GM18507 (cell line): Measurements from ENCODE around the gene C14orf132.

Experiments used
- DNase-seq: peaks from one replicate; pipeline ENCODE4 v3.0.0; 2011; ENCODE audit warnings: low read depth; ENCODE audit not compliant: insufficient read length; ENCODE audit errors: extremely low spot score
- FAIRE-seq: peaks from 2 replicates; lab custom pipeline; 2011; peaks lifted over from hg19 to GRCh38; lab: Jason Lieb, UNC

C14orf132 gene

GRCh38 chr14:96080571-96080970, 41.4 kb downstream of the C14orf132 start:
- FAIRE-seq (no peak), DNase-seq (no peak)

DNA sequence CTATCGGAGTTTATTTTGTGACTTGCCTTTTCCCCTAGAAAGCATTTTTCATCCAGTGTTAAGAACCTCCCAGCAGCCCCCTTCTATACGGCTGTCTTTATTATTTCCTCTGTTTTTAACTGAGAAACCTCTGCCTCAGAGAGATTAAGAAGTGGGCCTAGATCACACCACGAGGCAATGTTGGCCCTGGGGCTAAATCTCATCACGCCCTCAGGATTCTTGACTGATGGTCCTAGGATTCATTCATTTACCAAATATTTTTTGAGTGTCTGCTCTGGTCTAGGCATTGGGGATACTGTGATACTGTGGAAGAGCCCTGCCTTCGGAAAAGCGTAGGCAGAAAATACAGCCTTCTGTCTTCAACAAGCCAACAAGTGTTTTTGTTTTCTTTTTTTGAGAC, 42.1 kb downstream of the C14orf132 start:
- no peak for FAIRE-seq
- DNase-seq = no peak

- FAIRE-seq (no peak), DNase-seq (no peak)
Measured at GRCh38 chr14:96081767-96082400, 42.7 kb downstream of the C14orf132 start.

DNA sequence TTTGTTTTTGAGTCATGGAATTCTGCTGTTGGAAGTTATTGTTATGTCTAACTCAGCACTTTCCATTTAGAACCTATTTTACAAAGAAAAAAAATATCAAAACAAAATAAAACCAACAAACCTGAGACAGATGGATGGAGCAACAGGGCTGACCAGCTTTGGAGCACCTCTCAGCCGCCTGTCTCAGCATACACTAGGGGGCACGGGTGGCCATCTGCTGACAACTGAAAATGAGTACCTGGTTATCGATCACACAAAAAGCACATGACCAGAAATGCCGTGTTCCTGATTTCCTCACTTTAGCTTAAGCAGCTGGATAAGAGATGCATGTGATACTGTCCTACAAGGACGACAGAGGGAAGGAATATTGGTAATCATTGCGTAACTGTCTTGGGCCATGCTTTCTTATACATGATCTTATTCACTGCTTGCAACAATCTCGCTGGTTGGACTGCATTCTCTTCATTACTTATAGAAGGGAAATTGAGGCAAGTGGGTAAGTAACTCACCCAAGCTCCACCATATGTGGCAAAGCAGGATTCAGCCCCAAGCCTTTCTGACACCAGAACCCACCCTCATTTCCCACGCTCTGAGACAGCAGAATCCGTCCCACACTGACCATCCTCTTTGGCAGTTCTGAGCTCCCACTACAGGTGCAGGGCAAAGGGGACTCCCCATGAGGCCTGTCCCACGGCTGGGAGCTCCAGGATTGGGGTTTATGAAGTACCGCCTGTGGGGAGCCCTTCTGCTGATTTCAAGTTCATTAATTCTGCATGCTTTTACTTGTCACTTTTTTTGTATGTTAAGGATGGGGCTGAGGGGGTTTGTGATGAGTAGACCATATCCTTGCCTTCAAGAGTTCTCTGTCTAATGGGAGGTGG, 43.5 kb downstream of the C14orf132 start:
- FAIRE-seq (no peak), DNase-seq (no peak)

DNA sequence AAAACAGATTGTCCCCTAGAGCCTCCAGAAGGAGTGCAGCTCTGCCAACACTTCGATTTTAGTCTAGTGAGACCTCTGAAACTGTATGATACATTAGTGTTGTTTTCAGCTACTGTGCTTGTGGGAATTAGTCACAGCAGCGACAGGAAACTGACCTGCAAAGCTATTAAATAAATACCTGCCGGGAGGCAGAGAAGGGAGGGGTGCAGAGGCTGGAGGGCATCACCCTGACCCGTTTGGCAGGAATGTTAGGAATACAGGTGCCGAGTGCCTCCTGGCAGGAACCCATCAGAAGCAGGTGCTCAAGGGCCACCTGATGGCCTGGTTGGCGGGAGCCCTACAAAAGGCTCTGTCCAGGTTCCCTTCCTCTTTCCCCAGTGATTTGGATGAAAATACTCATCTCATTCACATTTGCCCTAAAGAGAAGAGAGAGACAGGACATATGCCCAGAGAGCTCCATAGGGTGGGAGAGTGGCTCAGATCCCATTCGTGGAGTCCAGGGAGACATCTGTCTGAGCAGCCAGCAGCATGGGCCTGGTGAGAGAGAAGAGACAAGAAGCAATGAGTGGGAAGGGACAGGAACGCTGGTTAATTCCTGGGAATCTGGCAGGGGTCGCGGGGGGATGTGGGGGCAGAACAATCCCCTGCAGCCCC, 44.6 kb downstream of the C14orf132 start:
- DNase-seq (no peak), FAIRE-seq (no peak)

DNA sequence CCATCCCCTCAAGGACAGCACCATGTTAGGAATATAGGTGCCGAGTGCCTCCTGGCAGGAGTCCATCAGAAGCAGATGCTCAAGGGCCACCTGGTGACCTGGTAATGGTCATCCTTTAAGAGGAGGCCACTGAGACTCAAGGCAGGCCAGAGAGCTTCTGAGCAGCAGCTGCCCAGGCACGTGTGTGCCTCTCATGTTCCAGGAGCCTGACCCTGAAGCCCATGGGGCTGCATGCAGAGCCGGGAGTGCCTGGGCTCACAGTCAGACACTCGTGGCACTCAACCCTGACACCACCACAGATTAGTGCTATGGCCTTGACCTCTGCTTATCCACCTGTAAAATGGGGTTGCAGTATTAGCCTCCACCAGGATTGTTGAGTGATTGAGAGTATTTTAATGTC, 45.6 kb downstream of the C14orf132 start:
- DNase-seq (no peak), FAIRE-seq (no peak)

- DNase-seq (no peak), FAIRE-seq (no peak)
Measured at GRCh38 chr14:96085369-96085768, 46.2 kb downstream of the C14orf132 start.

GRCh38 chr14:96086032-96086431, 46.9 kb downstream of the C14orf132 start:
- FAIRE-seq (no peak), DNase-seq (no peak)

- FAIRE-seq = no peak
- DNase-seq = no peak
Measured at GRCh38 chr14:96086574-96087077, 47.5 kb downstream of the C14orf132 start.

DNA sequence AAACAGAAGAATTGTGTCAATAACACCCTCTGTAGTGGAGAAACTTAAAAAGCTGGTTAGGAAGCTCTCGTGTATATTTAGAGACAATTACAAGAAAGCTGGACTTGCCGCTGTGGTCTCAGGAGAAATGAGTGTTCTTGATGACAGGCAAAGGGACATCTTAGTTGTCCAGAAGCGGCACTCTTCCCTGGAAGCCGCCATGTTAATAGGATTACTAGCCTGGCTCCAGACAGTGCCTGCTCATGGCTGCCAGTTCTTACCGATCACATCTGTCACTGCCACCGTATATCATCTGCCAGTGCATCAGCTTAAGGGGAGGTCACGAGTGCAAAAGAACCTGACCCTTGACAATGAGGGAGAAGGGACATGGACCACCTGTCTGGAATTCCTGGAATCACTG, 48.9 kb downstream of the C14orf132 start:
- no peak for DNase-seq
- no peak for FAIRE-seq

GRCh38 chr14:96088481-96088880, 49.3 kb downstream of the C14orf132 start:
- DNase-seq = no peak

DNA sequence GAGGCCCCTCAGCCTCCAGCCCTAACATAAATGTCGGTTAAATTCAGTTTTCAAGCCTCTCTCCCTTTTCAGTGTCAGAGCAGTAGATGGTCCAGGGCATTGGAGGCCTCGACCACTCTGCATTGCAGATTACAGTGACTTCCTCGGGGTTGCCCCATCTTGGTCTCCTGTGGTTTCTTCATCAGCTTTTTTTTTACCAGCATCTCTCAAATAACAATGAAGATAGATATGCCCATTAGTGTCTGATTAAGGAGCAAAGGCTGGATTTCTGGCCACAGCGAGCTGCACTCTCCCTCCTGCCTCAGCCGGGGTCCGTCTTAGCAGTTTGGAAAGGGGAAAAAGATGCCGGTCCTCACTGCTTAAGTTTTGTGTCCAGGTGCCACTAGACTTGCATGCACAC, 49.7 kb downstream of the C14orf132 start:
- DNase-seq = no peak

More at GRCh38 chr14:96088481-96088880, 49.3 kb downstream of the C14orf132 start:
- no peak for FAIRE-seq

DNA sequence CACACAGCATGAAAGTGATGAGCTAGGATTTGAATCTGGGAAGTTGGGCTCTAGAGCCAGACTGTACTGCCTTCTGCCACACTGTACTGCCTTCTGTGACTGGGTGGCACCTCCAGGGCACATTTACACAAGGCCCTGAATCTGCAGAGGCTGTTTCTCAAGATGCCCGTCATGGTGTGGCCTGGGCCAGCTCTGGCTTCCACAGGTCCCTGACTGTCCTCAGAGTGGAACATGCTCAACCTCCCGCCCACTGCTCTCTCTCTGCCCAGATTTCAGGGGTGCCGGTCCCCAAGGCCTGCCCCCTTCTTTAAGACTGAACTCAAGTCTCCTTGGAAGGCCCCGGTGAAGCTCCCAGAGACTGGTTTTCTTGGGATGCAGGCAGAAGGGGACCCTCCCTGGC, 50.2 kb downstream of the C14orf132 start:
- DNase-seq (no peak), FAIRE-seq (no peak)

More for the DNA sequence above, 49.7 kb downstream of the C14orf132 start:
- no peak for FAIRE-seq

DNA sequence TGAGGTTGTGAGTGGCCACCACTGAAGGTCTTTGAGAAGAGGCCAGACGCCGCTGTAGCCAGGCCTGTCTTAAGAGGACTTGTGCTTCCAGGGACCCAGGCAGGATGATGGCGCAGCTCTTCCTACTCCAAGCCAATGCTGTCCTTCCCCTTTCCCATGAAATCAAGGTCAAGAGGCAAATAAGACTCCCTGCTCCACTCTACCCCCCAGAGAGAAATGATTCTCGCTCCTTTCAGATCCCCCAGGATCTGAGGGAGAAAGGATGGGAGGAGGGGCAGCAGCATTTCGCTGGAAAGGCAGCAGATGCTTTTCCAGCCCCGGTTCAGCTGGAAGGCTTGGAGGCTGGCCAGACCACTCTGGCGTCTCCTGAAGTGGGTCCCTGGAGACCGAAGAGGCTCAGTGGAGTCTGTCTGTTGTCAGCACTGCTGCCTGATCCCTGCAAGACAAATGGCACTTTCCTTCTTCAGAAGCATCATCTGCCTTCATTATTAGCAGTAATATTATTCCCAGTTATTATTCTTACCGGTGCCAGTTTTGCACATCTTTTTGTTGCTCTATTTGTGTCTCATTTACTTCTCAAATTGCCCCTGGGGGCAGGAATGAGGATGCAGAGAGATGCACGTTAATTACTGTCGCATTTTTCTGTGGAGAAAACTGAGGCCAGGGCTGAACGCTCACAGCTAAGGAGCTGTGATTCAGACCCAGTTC, 51.4 kb downstream of the C14orf132 start:
- FAIRE-seq (no peak), DNase-seq (no peak)

DNA sequence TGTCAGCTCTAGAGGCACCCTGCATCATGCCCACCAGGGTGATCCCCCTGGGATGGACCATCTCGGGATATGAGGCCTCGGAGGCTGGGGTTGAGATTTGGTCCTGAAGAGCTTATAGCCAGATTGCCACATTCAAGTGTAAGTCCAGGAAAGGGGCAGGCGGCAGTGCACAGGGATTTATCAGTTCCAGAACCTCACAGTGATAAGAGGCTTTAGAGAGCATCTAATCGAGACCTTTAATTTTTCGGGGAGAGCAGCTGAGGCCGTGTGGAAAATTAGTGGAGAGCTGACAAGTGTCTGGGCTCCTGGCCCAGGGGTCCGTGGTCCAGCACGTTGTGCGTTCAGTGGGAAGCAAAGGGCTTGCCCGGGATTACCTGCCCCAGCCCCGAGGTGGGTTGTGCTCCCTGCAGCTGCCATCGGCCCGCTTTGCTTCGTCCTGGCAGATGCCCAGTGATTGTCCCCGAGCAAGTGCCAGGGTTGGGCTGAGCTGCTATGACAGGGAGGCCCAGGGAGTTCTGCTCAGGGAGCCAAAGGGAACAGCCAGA, 52.1 kb downstream of the C14orf132 start:
- FAIRE-seq = no peak
- no peak for DNase-seq

DNA sequence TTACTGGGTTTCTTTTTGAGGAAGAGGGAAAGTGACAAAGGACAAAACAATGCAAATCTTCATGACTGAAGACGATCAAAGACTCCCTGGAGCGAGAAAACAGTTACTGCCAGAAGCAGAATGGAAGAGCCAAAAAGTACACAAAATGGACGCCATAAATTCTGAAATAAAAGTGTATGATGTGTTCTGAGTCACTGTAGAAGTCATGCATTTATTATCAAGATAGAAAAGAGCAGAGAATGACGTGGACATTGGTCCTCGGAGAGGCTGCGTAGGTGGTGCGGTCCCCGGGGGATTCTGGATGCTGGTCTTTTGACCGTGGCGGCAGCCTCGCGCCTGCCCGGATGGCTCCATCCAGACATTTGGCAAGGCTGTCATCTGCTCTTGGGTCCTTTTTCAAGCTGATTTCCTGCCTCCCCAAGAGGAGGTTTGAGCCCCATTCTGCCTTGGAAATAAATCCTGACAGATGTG, 52.8 kb downstream of the C14orf132 start:
- DNase-seq = no peak
- FAIRE-seq = no peak

DNA sequence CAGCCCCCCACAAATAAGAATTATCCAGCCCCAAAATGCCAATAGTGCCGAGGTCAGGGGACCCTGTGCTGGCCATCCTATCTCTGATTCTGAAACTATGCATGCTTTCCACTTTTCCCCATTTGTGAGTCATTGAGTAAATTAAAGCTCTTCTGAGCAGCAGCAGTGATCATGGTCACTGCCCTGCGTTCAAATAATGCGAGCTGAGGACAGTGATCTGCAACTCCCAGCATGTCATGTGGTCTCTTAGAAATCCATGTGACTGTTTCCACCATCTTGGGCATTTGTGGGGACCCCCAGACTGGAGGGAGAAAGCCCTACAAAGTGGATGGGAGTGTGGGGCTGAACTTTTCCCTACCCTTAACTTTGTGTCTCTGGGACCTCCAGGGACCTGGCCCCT, 53.8 kb downstream of the C14orf132 start:
- DNase-seq (no peak), FAIRE-seq (no peak)

DNA sequence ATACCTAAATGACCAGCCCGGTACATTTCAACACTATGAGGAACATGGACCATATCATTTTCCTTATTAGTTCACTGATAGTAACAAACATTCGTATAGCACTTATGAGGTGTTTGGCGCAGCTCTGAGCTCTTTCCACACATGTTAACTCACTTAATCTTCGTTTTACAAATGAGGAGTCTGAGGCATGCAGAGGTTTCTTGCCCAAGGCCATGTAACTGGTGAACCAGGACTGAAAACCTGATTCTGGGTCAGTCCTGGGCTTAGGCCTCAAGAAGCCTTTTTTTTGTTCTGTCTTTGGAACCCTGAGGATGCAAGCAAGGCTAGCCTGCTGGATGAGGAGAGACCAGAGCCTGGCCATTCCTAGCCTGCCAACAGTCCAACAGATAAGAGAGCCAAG, 55.0 kb downstream of the C14orf132 start:
- DNase-seq (no peak), FAIRE-seq (no peak)

GRCh38 chr14:96094656-96095055, 55.5 kb downstream of the C14orf132 start:
- no peak for FAIRE-seq
- no peak for DNase-seq
